HL-60 (cell line): ENCODE data around the gene LDLR.

Experiments used
- CTCF ChIP-seq: IDR thresholded peaks from one replicate; pipeline ENCODE4 v1.5.1; 2011; ENCODE audit warnings: low read length, control low read depth, inconsistent platforms; ENCODE audit not compliant: insufficient read depth
- POLR2AphosphoS5 ChIP-seq: IDR thresholded peaks from 2 replicates; pipeline ENCODE4 v1.6.1; 2012; ENCODE audit warnings: low read depth

GRCh38 chr19:11059511-11060358, 29.5 kb upstream of the LDLR start:
- no peak for TF ChIP-seq CTCF
- TF ChIP-seq POLR2AphosphoS5, result no peak
